Midbrain (tissue), 1 donor: ENCODE measurements around the gene ANKRD52.

ENCODE experiments used
- DNase-seq: peaks from one replicate; lab custom pipeline; 2025; lab: John Stamatoyannopoulos, UW

The ANKRD52 gene

GRCh38 chr12:56241424-56242303, 16.5 kb downstream of the ANKRD52 start:
- no peak for DNase-seq

GRCh38 chr12:56237552-56237951, 20.6 kb downstream of the ANKRD52 start:
- no peak for DNase-seq

- DNase-seq: no peak
These were observed 21.2 kb downstream of the ANKRD52 start for GRCh38 chr12:56236985-56237384.

- no peak for DNase-seq
These were observed 22.1 kb downstream of the ANKRD52 start for GRCh38 chr12:56236091-56236490.

- DNase-seq: no peak
These were observed 23.3 kb downstream of the ANKRD52 start for GRCh38 chr12:56234746-56235436.

GRCh38 chr12:56231184-56231582, 27.0 kb downstream of the ANKRD52 start:
- DNase-seq: no peak

GRCh38 chr12:56230432-56231183, 27.6 kb downstream of the ANKRD52 start:
- no peak for DNase-seq

GRCh38 chr12:56229916-56230431, 28.2 kb downstream of the ANKRD52 start, which contains the start of gene SLC39A5:
TSS of gene SLC39A5 (plus strand) at chr12:56230051. CDS start at chr12:56231275, 1,224 bp downstream.
- DNase-seq: no peak

GRCh38 chr12:56229082-56229481, 29.1 kb downstream of the ANKRD52 start:
- DNase-seq: no peak

GRCh38 chr12:56224954-56225353, 33.2 kb downstream of the ANKRD52 start:
- no peak for DNase-seq

- DNase-seq: peak; percentile 98
These were observed 34.0 kb downstream of the ANKRD52 start, which contains the start of gene NABP2 for GRCh38 chr12:56224102-56224701. TSS of gene NABP2 (plus strand) at chr12:56224342. CDS start at chr12:56224857, 515 bp downstream.

GRCh38 chr12:56223571-56224101, 34.5 kb downstream of the ANKRD52 start:
- DNase-seq: no peak

GRCh38 chr12:56222531-56222895, 35.7 kb downstream of the ANKRD52 start:
- DNase-seq: no peak

GRCh38 chr12:56221757-56222530, 36.2 kb downstream of the ANKRD52 start, which contains the start of gene RNF41:
TSS of gene RNF41 (minus strand) at chr12:56221922. CDS start at chr12:56214047, 7,875 bp downstream.
- DNase-seq: peak; percentile 96

GRCh38 chr12:56221232-56221756, 36.9 kb downstream of the ANKRD52 start:
- peak; percentile 28 for DNase-seq

GRCh38 chr12:56220611-56221231, 37.5 kb downstream of the ANKRD52 start:
- peak; percentile 17 for DNase-seq

- no peak for DNase-seq
These were observed 38.3 kb downstream of the ANKRD52 start for GRCh38 chr12:56219840-56220239.

- DNase-seq: no peak
These were observed 41.7 kb downstream of the ANKRD52 start for GRCh38 chr12:56216461-56216860.

GRCh38 chr12:56213878-56214277, 44.3 kb downstream of the ANKRD52 start:
- DNase-seq: no peak

- DNase-seq: no peak
These were observed 45.8 kb downstream of the ANKRD52 start for GRCh38 chr12:56212361-56212760.
